Nephron (organoid): ENCODE measurements around the gene FBXW8.
A peak's percentile ranks its signal among the peaks of the same experiment; 100 is the strongest.

Source experiments
- H3K27ac Mint-ChIP-seq, 3 experiments: 2 replicates each; pipeline ENCODE4 v1.8.0; 2020; ENCODE audit warnings: mixed read lengths in 3 of 3, mild to moderate bottlenecking in 2 of 3, moderate library complexity in 1 of 3
- H3K27me3 Mint-ChIP-seq: 2 replicates; pipeline ENCODE4 v1.8.0; 2021; ENCODE audit warnings: low read depth, mild to moderate bottlenecking, moderate library complexity, mixed read lengths
- H3K36me3 Mint-ChIP-seq: 2 replicates; pipeline ENCODE4 v1.8.0; 2020; ENCODE audit warnings: low read depth, mixed read lengths
- H3K4me1 Mint-ChIP-seq: 2 replicates; pipeline ENCODE4 v1.8.0; 2020; ENCODE audit warnings: mixed read lengths
- H3K4me3 Mint-ChIP-seq, 3 experiments: 2 replicates each; pipeline ENCODE4 v1.8.0; 2020; ENCODE audit warnings: mild to moderate bottlenecking in 3 of 3, mixed read lengths in 3 of 3, moderate library complexity in 2 of 3
- H3K9me3 Mint-ChIP-seq: 2 replicates; pipeline ENCODE4 v1.8.0; 2020; ENCODE audit warnings: mixed read lengths
- CTCF ChIP-seq, 3 experiments: fragments of 200-600 bp; sonication (generic); IDR thresholded peaks; one replicate each; pipeline ENCODE4 v1.5.0; 2021; ENCODE audit warnings: antibody characterized with exemption in 3 of 3; ENCODE audit not compliant: unreplicated experiment in 3 of 3

The FBXW8 gene

GRCh38 chr12:117039891-117040309 is 129.2 kb downstream of the FBXW8 start:
- Mint-ChIP-seq H3K27me3 (peaks cover 8% of the 10 kb centered on the region), H3K4me3 (no peak overlapping the region), H3K27ac (no peak overlapping the region), H3K9me3 (no peaks in the 10 kb centered on the region), H3K4me1 (peaks cover 16% of the 10 kb centered on the region), H3K36me3 (no peaks in the 10 kb centered on the region)
- TF ChIP-seq CTCF (IDR thresholded peaks at IDR 0.05; ENCODE audit: unreplicated experiment in 3 of 3): no peak

- peaks cover 22% of the 10 kb centered on the region for H3K4me1 Mint-ChIP-seq
- H3K4me3 Mint-ChIP-seq: no peak overlapping the region
- H3K9me3 Mint-ChIP-seq: no peaks in the 10 kb centered on the region
- no peak overlapping the region for H3K27ac Mint-ChIP-seq
- H3K36me3 Mint-ChIP-seq: no peaks in the 10 kb centered on the region
- peaks cover 8% of the 10 kb centered on the region for H3K27me3 Mint-ChIP-seq
- TF ChIP-seq CTCF (IDR thresholded peaks at IDR 0.05; ENCODE audit: unreplicated experiment in 3 of 3): no peak
These were observed 129.7 kb downstream of the FBXW8 start for GRCh38 chr12:117040496-117040895.

- no peaks in the 10 kb centered on the region for H3K9me3 Mint-ChIP-seq
- H3K27me3 Mint-ChIP-seq: peaks cover 8% of the 10 kb centered on the region
- no peak overlapping the region for H3K27ac Mint-ChIP-seq
- H3K4me1 Mint-ChIP-seq: peaks cover 30% of the 10 kb centered on the region
- H3K36me3 Mint-ChIP-seq: no peaks in the 10 kb centered on the region
- H3K4me3 Mint-ChIP-seq: no peak overlapping the region
- TF ChIP-seq CTCF (IDR thresholded peaks at IDR 0.05; ENCODE audit: unreplicated experiment in 3 of 3): no peak
These were observed 131.0 kb downstream of the FBXW8 start for GRCh38 chr12:117041798-117042170.

- Mint-ChIP-seq H3K36me3 (no peaks in the 10 kb centered on the region), H3K4me3 (no peak overlapping the region), H3K27ac (peak overlapping the region in 2 of 3 experiments; percentile 55 to 77), H3K9me3 (no peaks in the 10 kb centered on the region), H3K4me1 (peaks cover 28% of the 10 kb centered on the region), H3K27me3 (peaks cover 8% of the 10 kb centered on the region)
- TF ChIP-seq CTCF (IDR thresholded peaks at IDR 0.05; ENCODE audit: unreplicated experiment in 3 of 3): no peak
These were observed 131.6 kb downstream of the FBXW8 start for GRCh38 chr12:117042171-117042842.

DNA sequence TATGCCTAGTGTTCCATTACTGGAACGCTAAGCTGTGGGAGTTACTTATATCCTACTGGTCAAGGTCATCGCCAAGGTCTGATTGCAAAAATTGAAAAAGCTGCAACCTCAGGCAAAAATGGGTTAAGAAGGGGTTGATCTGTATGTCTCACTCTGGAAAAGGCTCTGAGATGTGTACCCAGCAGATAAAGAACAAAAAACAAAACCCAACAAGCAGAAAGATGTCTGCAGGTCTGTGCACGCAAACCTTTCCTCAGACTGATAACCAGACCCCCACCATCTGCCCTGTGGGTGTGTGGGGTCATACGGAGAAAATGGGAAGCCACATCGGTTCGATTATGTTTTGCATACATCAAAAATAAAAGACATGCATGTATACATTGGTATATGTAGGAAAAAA is 132.1 kb downstream of the FBXW8 start:
- Mint-ChIP-seq H3K27ac (peak overlapping the region in 2 of 3 experiments; percentile 55 to 77), H3K9me3 (no peaks in the 10 kb centered on the region), H3K4me1 (peaks cover 24% of the 10 kb centered on the region), H3K4me3 (no peak overlapping the region), H3K36me3 (no peaks in the 10 kb centered on the region), H3K27me3 (peaks cover 9% of the 10 kb centered on the region)
- no peak for TF ChIP-seq CTCF (IDR thresholded peaks at IDR 0.05; ENCODE audit: unreplicated experiment in 3 of 3)

DNA sequence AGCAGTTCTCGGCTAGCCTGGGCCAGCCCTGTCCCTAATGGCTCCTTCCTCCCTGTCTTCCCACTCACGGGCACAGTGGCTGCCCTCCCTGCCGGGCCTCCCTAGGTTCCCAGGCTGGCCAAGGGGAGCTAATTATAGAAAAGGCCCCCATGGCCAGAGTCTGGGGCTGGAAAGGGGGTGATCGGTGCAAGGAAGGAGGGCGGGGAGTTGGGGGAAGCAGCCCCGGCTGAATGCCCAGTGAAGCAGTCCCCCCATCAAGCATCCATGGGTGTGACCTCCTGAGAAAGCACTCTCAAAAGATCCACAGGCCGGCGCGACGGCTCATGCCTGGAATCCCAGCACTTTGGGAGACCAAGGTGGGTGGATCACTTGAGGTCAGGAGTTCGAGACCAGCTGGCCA is 133.6 kb downstream of the FBXW8 start:
- no peaks in the 10 kb centered on the region for H3K36me3 Mint-ChIP-seq
- peaks cover 27% of the 10 kb centered on the region for H3K4me1 Mint-ChIP-seq
- peak overlapping the region in 1 of 3 experiments; percentile 71 for H3K27ac Mint-ChIP-seq
- TF ChIP-seq CTCF (IDR thresholded peaks at IDR 0.05; ENCODE audit: unreplicated experiment in 3 of 3): no peak
- H3K27me3 Mint-ChIP-seq: peaks cover 16% of the 10 kb centered on the region
- no peak overlapping the region for H3K4me3 Mint-ChIP-seq
- no peaks in the 10 kb centered on the region for H3K9me3 Mint-ChIP-seq
